ENCODE results near the gene TMEM247. TPM values are rescaled to one million over a fixed set of nuclear protein-coding genes. Genes with fewer than 3 reads are reported as not detected.
"Not testable (repeated sequence)": the region's sequence is repeated elsewhere in the genome, so short reads cannot be mapped to it uniquely, and the experiment has no call there.

The TMEM247 gene
- total RNA-seq, 1 donor from 2014 or later, result not detected

DNA sequence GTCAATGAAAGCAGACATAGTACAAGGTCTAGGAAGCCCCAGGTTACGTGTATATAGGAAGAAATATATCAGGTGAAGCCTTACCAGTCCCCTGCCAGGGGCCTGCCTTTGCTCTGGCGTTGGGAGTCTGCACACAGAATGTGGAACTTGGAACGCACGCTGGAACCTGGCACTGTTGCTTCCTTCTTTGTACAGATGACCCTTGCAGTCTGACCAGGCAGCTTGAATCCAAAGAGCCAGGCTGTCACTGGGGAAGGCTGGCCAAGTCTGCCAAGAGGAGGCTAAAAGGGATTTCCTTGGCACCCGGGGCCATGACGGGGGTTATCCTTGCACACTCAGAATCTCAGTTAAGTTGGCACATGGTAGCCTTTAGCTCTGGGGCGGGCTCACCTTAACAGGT, 39.5 kb downstream of the TMEM247 start:
- Mint-ChIP-seq H3K27ac (ENCODE audit: unreplicated experiment) (no peak overlapping the region), H3K36me3 (ENCODE audit: low read depth) (peaks cover 10% of the 10 kb centered on the region), H3K9me3 (peaks cover 13% of the 10 kb centered on the region), H3K4me3 (no peak overlapping the region), H3K27me3 (ENCODE audit: low read depth) (no peaks in the 10 kb centered on the region), H3K4me1 (no peaks in the 10 kb centered on the region)
- no peak for TF ChIP-seq CTCF (conservative IDR thresholded peaks at IDR 0.05)
- DNase-seq (ENCODE audit: low read depth, low spot score), result no peak

GRCh38 chr2:46519265-46519664, 39.9 kb downstream of the TMEM247 start:
- Mint-ChIP-seq H3K36me3 (ENCODE audit: low read depth) (peaks cover 10% of the 10 kb centered on the region), H3K4me1 (no peaks in the 10 kb centered on the region), H3K9me3 (peaks cover 13% of the 10 kb centered on the region), H3K4me3 (no peak overlapping the region), H3K27ac (ENCODE audit: unreplicated experiment) (no peak overlapping the region), H3K27me3 (ENCODE audit: low read depth) (no peaks in the 10 kb centered on the region)
- no peak for TF ChIP-seq CTCF (conservative IDR thresholded peaks at IDR 0.05)
- no peak for DNase-seq (ENCODE audit: low read depth, low spot score)

- H3K4me3 Mint-ChIP-seq, result no peak overlapping the region
- H3K9me3 Mint-ChIP-seq, result peaks cover 8% of the 10 kb centered on the region
- TF ChIP-seq CTCF (conservative IDR thresholded peaks at IDR 0.05), result no peak
- H3K27ac Mint-ChIP-seq (ENCODE audit: unreplicated experiment), result no peak overlapping the region
- peaks cover 5% of the 10 kb centered on the region for H3K36me3 Mint-ChIP-seq (ENCODE audit: low read depth)
- H3K4me1 Mint-ChIP-seq, result no peaks in the 10 kb centered on the region
- no peaks in the 10 kb centered on the region for H3K27me3 Mint-ChIP-seq (ENCODE audit: low read depth)
- DNase-seq (ENCODE audit: low read depth, low spot score), result no peak
These were observed 40.9 kb downstream of the TMEM247 start for GRCh38 chr2:46520130-46520711.

DNA sequence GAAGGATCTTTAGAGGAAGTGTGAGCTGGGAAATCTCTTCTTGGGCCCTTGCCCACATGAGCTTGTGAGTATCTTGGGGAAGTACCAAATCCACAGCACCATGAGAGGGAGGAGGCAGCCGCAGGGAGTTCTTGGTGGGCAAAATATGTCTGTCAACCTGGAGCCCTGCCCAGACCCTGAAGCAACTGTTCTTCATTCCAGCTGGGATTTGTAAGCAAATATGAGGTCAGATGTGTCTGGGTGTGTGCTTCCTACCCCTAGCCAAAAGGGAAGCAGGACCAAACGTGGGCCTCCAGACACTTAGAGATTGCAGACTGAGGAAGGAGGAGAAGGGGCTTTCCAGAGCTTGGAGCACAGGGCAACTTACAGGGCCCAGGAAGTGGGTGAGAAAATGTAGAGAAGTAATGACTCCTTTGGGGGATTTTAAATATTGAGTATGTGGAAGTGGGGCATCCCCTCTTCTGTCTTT, 41.9 kb downstream of the TMEM247 start:
- no peak overlapping the region for H3K27ac Mint-ChIP-seq (ENCODE audit: unreplicated experiment)
- H3K4me3 Mint-ChIP-seq, result no peak overlapping the region
- no peak for TF ChIP-seq CTCF (conservative IDR thresholded peaks at IDR 0.05)
- no peaks in the 10 kb centered on the region for H3K4me1 Mint-ChIP-seq
- no peak for DNase-seq (ENCODE audit: low read depth, low spot score)
- no peaks in the 10 kb centered on the region for H3K27me3 Mint-ChIP-seq (ENCODE audit: low read depth)
- peaks cover 2% of the 10 kb centered on the region for H3K9me3 Mint-ChIP-seq
- no peaks in the 10 kb centered on the region for H3K36me3 Mint-ChIP-seq (ENCODE audit: low read depth)

- H3K4me3 Mint-ChIP-seq; H3K9me3 Mint-ChIP-seq; DNase-seq (ENCODE audit: low read depth, low spot score); H3K27me3 Mint-ChIP-seq (ENCODE audit: low read depth); H3K36me3 Mint-ChIP-seq (ENCODE audit: low read depth); H3K4me1 Mint-ChIP-seq; H3K27ac Mint-ChIP-seq (ENCODE audit: unreplicated experiment): not testable (repeated sequence)
These were observed 43.0 kb downstream of the TMEM247 start for GRCh38 chr2:46522385-46522784.

DNA sequence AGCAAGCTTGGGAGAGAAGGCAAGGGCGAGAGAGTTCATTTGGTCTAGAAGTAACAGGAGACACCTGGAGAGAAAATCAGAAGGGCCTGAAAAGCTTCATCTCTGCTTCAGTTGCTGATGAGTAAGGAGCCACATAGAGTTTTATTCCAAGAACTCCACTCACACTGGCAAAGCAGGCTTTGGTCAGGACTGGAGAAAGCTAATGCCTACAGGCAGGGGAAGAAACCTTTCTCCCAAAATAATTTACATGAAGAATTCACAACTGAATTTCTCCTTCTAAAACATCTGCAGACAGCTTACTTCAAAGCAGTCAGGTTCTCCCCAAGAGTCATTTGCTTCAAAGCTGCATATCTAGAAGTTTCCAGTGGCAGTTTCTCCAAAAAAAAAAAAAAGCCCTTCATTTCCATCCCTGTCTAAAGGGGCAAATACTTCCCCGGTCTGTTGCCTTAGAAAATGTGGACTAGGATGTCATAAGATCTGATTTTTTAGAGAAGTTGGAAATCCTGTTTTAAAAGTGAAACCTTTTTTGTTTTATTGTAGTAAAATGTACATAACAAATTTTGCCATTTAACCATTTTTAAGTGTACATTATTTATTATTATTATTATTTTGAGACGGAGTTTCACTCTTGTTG, 46.3 kb downstream of the TMEM247 start:
- no peak for TF ChIP-seq CTCF (conservative IDR thresholded peaks at IDR 0.05)
- no peaks in the 10 kb centered on the region for H3K9me3 Mint-ChIP-seq
- H3K27me3 Mint-ChIP-seq (ENCODE audit: low read depth), result no peaks in the 10 kb centered on the region
- no peaks in the 10 kb centered on the region for H3K36me3 Mint-ChIP-seq (ENCODE audit: low read depth)
- H3K27ac Mint-ChIP-seq (ENCODE audit: unreplicated experiment), result no peak overlapping the region
- no peaks in the 10 kb centered on the region for H3K4me1 Mint-ChIP-seq
- H3K4me3 Mint-ChIP-seq, result no peak overlapping the region
- DNase-seq (ENCODE audit: low read depth, low spot score), result no peak

Measured in neural crest cell (in vitro differentiated cells).